Mesenchymal stem cell (in vitro differentiated cells and primary cell): ENCODE results near the gene DARS1.

Source experiments
- DNase-seq: peaks from one replicate; pipeline ENCODE4 v3.0.0-alpha.2; 2013
- H2AFZ ChIP-seq: one replicate; pipeline ENCODE4 v1.6.1; 2013; ENCODE audit warnings: low read depth, mild to moderate bottlenecking, control low read depth, inconsistent platforms, low read length, moderate library complexity
- H2AK5ac ChIP-seq: 2 replicates; pipeline ENCODE4 v1.6.1; 2013; ENCODE audit warnings: low read length, moderate library complexity, mild to moderate bottlenecking, inconsistent platforms; ENCODE audit not compliant: severe bottlenecking
- H2BK120ac ChIP-seq: one replicate; pipeline ENCODE4 v1.6.1; 2013; ENCODE audit warnings: low read depth, mild to moderate bottlenecking, inconsistent platforms, low read length, moderate library complexity
- H2BK12ac ChIP-seq, 2 experiments: one replicate each; pipeline ENCODE4 v1.6.1; 2013; ENCODE audit warnings: inconsistent platforms in 2 of 2, low read length in 2 of 2, mild to moderate bottlenecking in 2 of 2, moderate library complexity in 2 of 2, control low read depth in 1 of 2
- H2BK15ac ChIP-seq: one replicate; pipeline ENCODE4 v1.6.1; 2013; ENCODE audit warnings: mild to moderate bottlenecking, low read depth, inconsistent platforms; ENCODE audit not compliant: poor library complexity, severe bottlenecking
- H2BK5ac ChIP-seq: 2 replicates; pipeline ENCODE4 v1.6.1; 2013; ENCODE audit warnings: low read depth, mild to moderate bottlenecking, low read length, control low read depth, inconsistent platforms; ENCODE audit not compliant: poor library complexity, severe bottlenecking
- H3K14ac ChIP-seq, 2 experiments: one replicate each; pipeline ENCODE4 v1.6.1; 2013; ENCODE audit warnings: inconsistent platforms in 2 of 2, low read length in 2 of 2, control low read depth in 1 of 2, mild to moderate bottlenecking in 1 of 2, moderate library complexity in 1 of 2
- H3K18ac ChIP-seq, 2 experiments: one replicate each; pipeline ENCODE4 v1.6.1; 2013; ENCODE audit warnings: inconsistent platforms in 2 of 2, low read length in 2 of 2, control low read depth in 1 of 2, low read depth in 1 of 2, mild to moderate bottlenecking in 1 of 2
- H3K23ac ChIP-seq, 2 experiments: one replicate each; pipeline ENCODE4 v1.6.1; 2013; ENCODE audit warnings: inconsistent platforms in 2 of 2, low read length in 2 of 2, mild to moderate bottlenecking in 2 of 2, moderate library complexity in 2 of 2, control low read depth in 1 of 2
- H3K27ac ChIP-seq: 2 replicates; pipeline ENCODE4 v1.5.1; 2013; ENCODE audit warnings: mild to moderate bottlenecking, moderate library complexity, low read length, control low read depth, inconsistent platforms; ENCODE audit not compliant: poor library complexity, severe bottlenecking
- H3K27me3 ChIP-seq, 2 experiments: 2 replicates each; pipeline versions ENCODE4 v1.6.1 to v1.7.0; 2013; ENCODE audit warnings: low read length in 2 of 2, mild to moderate bottlenecking in 2 of 2, moderate library complexity in 2 of 2, control low read depth in 1 of 2, inconsistent platforms in 1 of 2; ENCODE audit not compliant: control insufficient read depth in 1 of 2, insufficient read depth in 1 of 2
- H3K36me3 ChIP-seq, 2 experiments: 2 replicates each; pipeline versions ENCODE4 v1.6.1 to v1.7.0; 2013; ENCODE audit warnings: low read length in 2 of 2, control low read depth in 1 of 2, inconsistent platforms in 1 of 2, low read depth in 1 of 2, mild to moderate bottlenecking in 1 of 2; ENCODE audit not compliant: insufficient read depth in 2 of 2, control insufficient read depth in 1 of 2
- H3K4ac ChIP-seq, 2 experiments: one replicate each; pipeline ENCODE4 v1.6.1; 2013; ENCODE audit warnings: inconsistent platforms in 2 of 2, low read length in 2 of 2, mild to moderate bottlenecking in 2 of 2, moderate library complexity in 2 of 2, control low read depth in 1 of 2, low read depth in 1 of 2
- H3K4me1 ChIP-seq: 2 replicates; pipeline ENCODE4 v1.6.1; 2013; ENCODE audit warnings: low read depth, low read length, control low read depth; ENCODE audit not compliant: control insufficient read depth, insufficient read depth
- H3K4me2 ChIP-seq: 2 replicates; pipeline ENCODE4 v1.6.1; 2013; ENCODE audit warnings: low read length, mild to moderate bottlenecking, inconsistent platforms; ENCODE audit not compliant: poor library complexity, severe bottlenecking
- H3K4me3 ChIP-seq, 2 experiments: 2 replicates each; pipeline versions ENCODE4 v1.5.1 to v1.7.0; 2013; ENCODE audit warnings: low read length in 2 of 2, mild to moderate bottlenecking in 2 of 2, control low read depth in 1 of 2, low read depth in 1 of 2; ENCODE audit not compliant: insufficient read depth in 1 of 2
- H3K79me1 ChIP-seq: replicated peaks from 2 replicates; pipeline ENCODE4 v1.6.1; 2013; ENCODE audit warnings: mild to moderate bottlenecking, control low read depth, low read length, inconsistent platforms; ENCODE audit not compliant: poor library complexity, severe bottlenecking
- H3K9ac ChIP-seq: 2 replicates; pipeline ENCODE4 v1.7.0; 2013; ENCODE audit warnings: mild to moderate bottlenecking, low read length, moderate library complexity
- H3K9me3 ChIP-seq: 2 replicates; pipeline ENCODE4 v1.7.0; 2013; ENCODE audit warnings: mild to moderate bottlenecking, low read length; ENCODE audit not compliant: control insufficient read depth
- H4K8ac ChIP-seq: one replicate; pipeline ENCODE4 v1.6.1; 2013; ENCODE audit warnings: inconsistent platforms, mild to moderate bottlenecking, low read length, moderate library complexity
- H4K91ac ChIP-seq: one replicate; pipeline ENCODE4 v1.6.1; 2013; ENCODE audit warnings: mild to moderate bottlenecking, low read length, inconsistent platforms
- WGBS: methylation state at CpG from one replicate; pipeline ENCODE4 v1.1.7; 2013; ENCODE audit warnings: mixed read lengths; 5-methylcytosine and 5-hydroxymethylcytosine counted together

DARS1 gene

DNA sequence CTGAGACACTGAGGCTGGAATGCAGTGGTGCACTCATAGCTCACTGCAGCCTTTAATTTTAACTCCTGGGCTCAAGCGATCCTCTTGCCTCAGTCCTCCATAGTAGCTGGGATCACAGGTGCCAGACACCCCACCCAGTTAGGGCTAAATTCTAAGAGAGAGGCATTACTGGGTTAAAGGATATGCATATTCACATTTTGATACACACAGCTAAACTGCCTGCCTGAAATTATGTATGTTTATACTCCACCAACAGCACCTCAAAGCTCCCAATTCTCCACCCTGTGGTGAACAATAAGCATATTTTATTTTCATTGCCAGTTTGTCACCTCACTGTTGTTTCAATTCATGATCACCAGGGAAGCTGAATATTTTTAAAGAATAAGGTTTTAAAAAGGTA is 90.5 kb downstream of the DARS1 start:
- Histone ChIP-seq H2AFZ (no peak overlapping the region), H2BK15ac (no peak overlapping the region), H3K9ac (no peak overlapping the region), H3K4me1 (no peaks in the 10 kb centered on the region), H3K18ac (no peak overlapping the region), H3K36me3 (peaks cover 0 to 15% of the 10 kb centered on the region in 2 experiments), H2AK5ac (no peak overlapping the region), H3K79me1 (no peaks in the 10 kb centered on the region), H3K4ac (no peak overlapping the region), H3K4me3 (no peak overlapping the region), H3K9me3 (no peaks in the 10 kb centered on the region), H3K4me2 (no peak overlapping the region), H2BK12ac (no peak overlapping the region), H4K8ac (no peak overlapping the region), H3K27me3 (no peaks in the 10 kb centered on the region), H3K27ac (no peak overlapping the region), H3K14ac (no peak overlapping the region), H4K91ac (no peak overlapping the region), H2BK120ac (no peak overlapping the region), H2BK5ac (no peak overlapping the region), H3K23ac (no peak overlapping the region)
- no CpG with 5 or more reads among the region's 1 CpG for WGBS
- DNase-seq, result no peak

DNA sequence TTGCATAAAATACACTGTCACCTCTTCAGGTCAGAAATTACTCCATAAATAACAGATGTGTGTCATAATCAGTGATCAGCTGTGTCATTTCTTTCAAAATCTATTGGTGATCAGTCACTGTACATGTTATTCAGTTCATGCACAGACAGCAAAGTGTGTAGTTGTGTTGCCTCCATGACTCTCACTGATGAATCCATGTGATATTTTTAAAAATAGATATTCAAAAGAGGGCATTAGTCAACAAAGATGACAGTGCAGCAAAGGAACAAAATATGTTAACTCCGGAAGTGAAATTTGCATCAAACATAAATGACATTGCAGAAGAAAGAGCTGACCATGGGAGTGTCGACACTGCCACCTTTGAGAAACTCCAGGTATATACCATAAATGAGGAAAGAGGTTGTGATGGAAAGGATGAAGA is 92.0 kb downstream of the DARS1 start:
- no peak overlapping the region for H3K4ac ChIP-seq
- WGBS, result 98% methylated on average over 2 of the region's 2 CpGs

DNA sequence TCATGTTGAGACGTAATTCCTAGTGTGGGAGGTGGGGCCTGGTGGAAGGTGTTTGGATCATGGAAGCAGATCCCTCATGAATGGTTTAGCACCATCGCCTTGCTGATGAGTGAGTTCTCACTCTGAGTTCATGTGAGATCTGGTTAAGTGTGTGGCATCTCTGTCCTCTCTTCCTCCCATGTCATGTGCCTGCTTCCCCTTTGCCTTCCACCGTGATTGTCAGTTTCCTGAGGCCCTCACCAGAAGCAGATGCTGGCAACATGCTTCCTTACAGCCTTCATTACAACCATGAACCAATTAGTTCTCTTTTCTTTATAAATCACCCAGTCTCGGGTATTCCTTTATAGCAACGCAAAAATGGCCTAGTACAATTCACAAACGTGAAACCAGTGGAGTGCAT is 94.6 kb downstream of the DARS1 start:
- no peak overlapping the region for H2AFZ ChIP-seq
- no peak overlapping the region for H3K14ac ChIP-seq
- no peaks in the 10 kb centered on the region for H3K36me3 ChIP-seq
- H2AK5ac ChIP-seq, result no peak overlapping the region
- no peak overlapping the region for H2BK120ac ChIP-seq
- no peaks in the 10 kb centered on the region for H3K79me1 ChIP-seq
- no peak overlapping the region for H4K8ac ChIP-seq
- no peak overlapping the region for H3K9ac ChIP-seq
- H3K4me1 ChIP-seq, result no peaks in the 10 kb centered on the region
- H3K27ac ChIP-seq, result no peak overlapping the region
- no peak overlapping the region for H2BK12ac ChIP-seq
- no peaks in the 10 kb centered on the region for H3K9me3 ChIP-seq
- H3K4me2 ChIP-seq, result no peak overlapping the region
- no peak for DNase-seq
- H4K91ac ChIP-seq, result no peak overlapping the region
- no peaks in the 10 kb centered on the region for H3K27me3 ChIP-seq
- no peak overlapping the region for H2BK15ac ChIP-seq
- no peak overlapping the region for H3K4me3 ChIP-seq
- 80% methylated on average over 6 of the region's 6 CpGs for WGBS
- H3K18ac ChIP-seq, result no peak overlapping the region
- no peak overlapping the region for H2BK5ac ChIP-seq
- H3K4ac ChIP-seq, result no peak overlapping the region
- peak overlapping the region in 1 of 2 experiments; percentile 74 for H3K23ac ChIP-seq

More for the DNA sequence above, 92.0 kb downstream of the DARS1 start:
- H3K36me3 ChIP-seq, result peaks cover 0 to 9% of the 10 kb centered on the region in 2 experiments
- no peak overlapping the region for H3K18ac ChIP-seq
- H2AK5ac ChIP-seq, result no peak overlapping the region
- no peak overlapping the region for H2BK5ac ChIP-seq
- no peak overlapping the region for H2BK120ac ChIP-seq
- no peaks in the 10 kb centered on the region for H3K27me3 ChIP-seq
- H2BK15ac ChIP-seq, result no peak overlapping the region
- no peak overlapping the region for H3K14ac ChIP-seq
- no peak overlapping the region for H3K4me3 ChIP-seq
- no peak overlapping the region for H4K91ac ChIP-seq
- H3K9me3 ChIP-seq, result no peaks in the 10 kb centered on the region
- H3K23ac ChIP-seq, result no peak overlapping the region
- H3K4me2 ChIP-seq, result no peak overlapping the region
- no peaks in the 10 kb centered on the region for H3K4me1 ChIP-seq
- H3K9ac ChIP-seq, result no peak overlapping the region
- no peak for DNase-seq
- no peak overlapping the region for H3K27ac ChIP-seq
- H2AFZ ChIP-seq, result no peak overlapping the region
- no peaks in the 10 kb centered on the region for H3K79me1 ChIP-seq
- no peak overlapping the region for H2BK12ac ChIP-seq
- no peak overlapping the region for H4K8ac ChIP-seq

DNA sequence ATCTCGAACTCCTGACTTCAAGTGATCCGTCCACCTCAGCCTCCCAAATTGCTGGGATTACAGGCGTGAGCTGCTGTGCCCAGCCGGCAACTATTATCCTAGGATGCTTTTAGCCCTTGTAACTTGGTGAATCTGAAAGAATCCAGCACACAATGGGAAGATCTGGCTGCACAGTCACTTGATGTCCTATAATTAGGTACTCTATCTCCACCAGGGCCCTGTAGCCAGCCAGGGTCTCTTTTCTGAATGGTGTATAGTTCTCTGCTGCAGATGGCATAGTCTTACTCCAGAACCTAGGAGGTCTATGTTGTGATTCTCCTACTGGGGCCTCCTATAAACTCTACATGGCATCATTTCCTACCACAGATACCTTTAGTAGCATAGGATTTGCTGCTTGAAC is 95.3 kb downstream of the DARS1 start:
- H2AK5ac ChIP-seq, result no peak overlapping the region
- H3K9me3 ChIP-seq, result no peaks in the 10 kb centered on the region
- H3K9ac ChIP-seq, result no peak overlapping the region
- no peak overlapping the region for H3K4ac ChIP-seq
- no peak overlapping the region for H4K91ac ChIP-seq
- no peak overlapping the region for H3K18ac ChIP-seq
- no peaks in the 10 kb centered on the region for H3K79me1 ChIP-seq
- H3K27ac ChIP-seq, result no peak overlapping the region
- H2AFZ ChIP-seq, result no peak overlapping the region
- no peak overlapping the region for H3K4me2 ChIP-seq
- no peak overlapping the region for H3K23ac ChIP-seq
- H4K8ac ChIP-seq, result no peak overlapping the region
- H2BK15ac ChIP-seq, result no peak overlapping the region
- no peaks in the 10 kb centered on the region for H3K36me3 ChIP-seq
- H2BK12ac ChIP-seq, result no peak overlapping the region
- no peak overlapping the region for H3K4me3 ChIP-seq
- no peaks in the 10 kb centered on the region for H3K27me3 ChIP-seq
- H2BK5ac ChIP-seq, result no peak overlapping the region
- no peak for DNase-seq
- WGBS, result 86% methylated on average over 4 of the region's 4 CpGs
- H2BK120ac ChIP-seq, result no peak overlapping the region
- no peak overlapping the region for H3K14ac ChIP-seq
- H3K4me1 ChIP-seq, result no peaks in the 10 kb centered on the region
